GM12892 (cell line): ENCODE measurements around the gene EPHB1.

Source experiments
- DNase-seq: peaks from one replicate; pipeline ENCODE4 v3.0.0; 2011; ENCODE audit not compliant: insufficient read length
- FAIRE-seq: peaks from 2 replicates; lab custom pipeline; 2011; peaks lifted over from hg19 to GRCh38; lab: Jason Lieb, UNC
- POLR2A ChIP-seq: IDR thresholded peaks from 2 replicates; pipeline ENCODE4 v1.6.1; 2011; ENCODE audit warnings: low read depth, low read length, control low read depth
- POLR2AphosphoS5 ChIP-seq: IDR thresholded peaks from 2 replicates; pipeline ENCODE4 v1.6.1; 2011; ENCODE audit warnings: low read depth, low read length, control low read depth
- TAF1 ChIP-seq: IDR thresholded peaks from 2 replicates; pipeline ENCODE4 v1.6.1; 2011; ENCODE audit warnings: low read depth, mild to moderate bottlenecking, control low read depth, low read length, borderline replicate concordance

EPHB1 gene

DNA sequence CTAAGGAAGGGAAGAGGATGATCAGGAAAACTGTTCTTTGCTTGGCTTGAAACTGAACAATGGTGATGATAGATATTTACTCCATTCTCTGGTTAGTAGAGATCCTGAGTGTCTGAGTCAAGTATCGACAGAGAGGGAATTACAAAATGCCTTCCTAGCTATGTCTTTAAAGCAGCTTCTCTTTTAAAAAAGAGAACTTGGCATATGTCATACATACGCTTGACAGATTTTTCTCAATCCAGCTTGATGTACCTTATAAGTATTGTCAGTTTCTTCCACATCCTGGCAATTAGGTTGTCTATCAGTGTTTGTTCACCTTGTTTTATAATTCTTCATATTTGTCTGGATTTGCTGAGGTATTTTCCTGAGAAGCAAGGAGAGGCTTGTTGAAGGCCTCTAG lies 5.0 kb upstream of the EPHB1 start:
- TF ChIP-seq POLR2A (no peak), TAF1 (no peak), POLR2AphosphoS5 (no peak)
- DNase-seq: no peak
- FAIRE-seq: no peak

GRCh38 chr3:134791992-134792391 lies 3.1 kb upstream of the EPHB1 start:
- FAIRE-seq: no peak
- TF ChIP-seq POLR2AphosphoS5 (no peak), TAF1 (no peak), POLR2A (no peak)
- DNase-seq: no peak

- FAIRE-seq (no peak), DNase-seq (no peak)
- no peak for TF ChIP-seq POLR2AphosphoS5
- no peak for TF ChIP-seq TAF1
- no peak for TF ChIP-seq POLR2A
These were observed 2.4 kb upstream of the EPHB1 start for GRCh38 chr3:134792700-134793099.

GRCh38 chr3:134793562-134793961 lies 1.5 kb upstream of the EPHB1 start:
- TF ChIP-seq POLR2A: no peak
- DNase-seq: no peak
- FAIRE-seq: no peak

- TF ChIP-seq POLR2A (no peak), TAF1 (no peak), POLR2AphosphoS5 (no peak)
- no peak for FAIRE-seq
- DNase-seq: no peak
These were observed 737 bp upstream of the EPHB1 start for GRCh38 chr3:134794323-134794722.

GRCh38 chr3:134795746-134796280 lies 753 bp downstream of the EPHB1 start:
- FAIRE-seq: no peak
- no peak for DNase-seq
- TF ChIP-seq POLR2A: no peak
- TF ChIP-seq TAF1: no peak
- TF ChIP-seq POLR2AphosphoS5: no peak

- FAIRE-seq (no peak), DNase-seq (no peak)
- no peak for TF ChIP-seq POLR2A
- no peak for TF ChIP-seq POLR2AphosphoS5
- TF ChIP-seq TAF1: no peak
These were observed 1.4 kb downstream of the EPHB1 start for GRCh38 chr3:134796281-134797056.

GRCh38 chr3:134797057-134797740 lies 2.1 kb downstream of the EPHB1 start:
- TF ChIP-seq POLR2AphosphoS5 (no peak), POLR2A (no peak), TAF1 (no peak)
- DNase-seq (no peak), FAIRE-seq (no peak)

GRCh38 chr3:134797741-134798451 lies 2.8 kb downstream of the EPHB1 start:
- TF ChIP-seq POLR2A (no peak), TAF1 (no peak), POLR2AphosphoS5 (no peak)
- DNase-seq (no peak), FAIRE-seq (no peak)

GRCh38 chr3:134798681-134799311 lies 3.7 kb downstream of the EPHB1 start:
- DNase-seq: no peak
- TF ChIP-seq POLR2AphosphoS5 (no peak), TAF1 (no peak), POLR2A (no peak)
- FAIRE-seq: no peak

- TF ChIP-seq POLR2AphosphoS5 (no peak), POLR2A (no peak), TAF1 (no peak)
- FAIRE-seq (no peak), DNase-seq (no peak)
These were observed 4.3 kb downstream of the EPHB1 start for GRCh38 chr3:134799393-134799792.
